HCT116 (cell line): Measurements from ENCODE around the gene HDAC5.

ENCODE experiments used
- ATF3 ChIP-seq: IDR thresholded peaks from 2 replicates; pipeline ENCODE4 v1.6.1; 2012
- CEBPB ChIP-seq: IDR thresholded peaks from 2 replicates; pipeline ENCODE4 v1.6.1; 2012; ENCODE audit warnings: low read depth
- CTCF ChIP-seq, 3 experiments: fragments of 200-600 bp in 1 of 3; sonication (generic) in 1 of 3; IDR thresholded peaks in 2 of 3; conservative IDR thresholded peaks in 1 of 3; 2 replicates each; pipeline ENCODE4 v1.5.1; 2012 to 2017; ENCODE audit warnings: low read depth in 2 of 3, low read length in 2 of 3, antibody characterized with exemption in 1 of 3, borderline replicate concordance in 1 of 3, control low read depth in 1 of 3, mild to moderate bottlenecking in 1 of 3, mixed read lengths in 1 of 3, mixed run types in 1 of 3, moderate library complexity in 1 of 3; ENCODE audit not compliant: insufficient read depth in 1 of 3
- EGR1 ChIP-seq: IDR thresholded peaks from 2 replicates; pipeline ENCODE4 v1.6.1; 2012; ENCODE audit warnings: low read depth
- EZH2phosphoT487 ChIP-seq: fragments of 200-600 bp; IDR thresholded peaks from 2 replicates; pipeline ENCODE4 v1.6.1; 2018; ENCODE audit warnings: antibody characterized with exemption, borderline replicate concordance
- JUND ChIP-seq: IDR thresholded peaks from 2 replicates; pipeline ENCODE4 v1.6.1; 2012
- MAX ChIP-seq: IDR thresholded peaks from 2 replicates; pipeline ENCODE4 v1.6.1; 2012
- POLR2A ChIP-seq: IDR thresholded peaks from 2 replicates; pipeline ENCODE4 v1.7.0; 2011; ENCODE audit warnings: borderline replicate concordance; ENCODE audit not compliant: insufficient read depth, insufficient read length; ENCODE audit errors: extremely low read depth
- POLR2AphosphoS5 ChIP-seq: IDR thresholded peaks from 2 replicates; pipeline ENCODE4 v1.6.1; 2011; ENCODE audit warnings: mild to moderate bottlenecking, low read depth, low read length, moderate library complexity
- RAD21 ChIP-seq: IDR thresholded peaks from 2 replicates; pipeline ENCODE4 v1.6.1; 2012; ENCODE audit warnings: low read depth, mild to moderate bottlenecking
- REST ChIP-seq: IDR thresholded peaks from 2 replicates; pipeline ENCODE4 v1.6.1; 2012; ENCODE audit warnings: low read depth
- SIN3A ChIP-seq: IDR thresholded peaks from 2 replicates; pipeline ENCODE4 v1.6.1; 2012; ENCODE audit warnings: low read depth
- SP1 ChIP-seq: IDR thresholded peaks from 2 replicates; pipeline ENCODE4 v1.6.1; 2012; ENCODE audit warnings: low read depth
- TCF7L2 ChIP-seq: IDR thresholded peaks from 2 replicates; pipeline ENCODE4 v1.7.0; 2011; ENCODE audit warnings: borderline replicate concordance, inconsistent platforms; ENCODE audit not compliant: insufficient read depth, insufficient read length; ENCODE audit errors: extremely low read depth

DNA sequence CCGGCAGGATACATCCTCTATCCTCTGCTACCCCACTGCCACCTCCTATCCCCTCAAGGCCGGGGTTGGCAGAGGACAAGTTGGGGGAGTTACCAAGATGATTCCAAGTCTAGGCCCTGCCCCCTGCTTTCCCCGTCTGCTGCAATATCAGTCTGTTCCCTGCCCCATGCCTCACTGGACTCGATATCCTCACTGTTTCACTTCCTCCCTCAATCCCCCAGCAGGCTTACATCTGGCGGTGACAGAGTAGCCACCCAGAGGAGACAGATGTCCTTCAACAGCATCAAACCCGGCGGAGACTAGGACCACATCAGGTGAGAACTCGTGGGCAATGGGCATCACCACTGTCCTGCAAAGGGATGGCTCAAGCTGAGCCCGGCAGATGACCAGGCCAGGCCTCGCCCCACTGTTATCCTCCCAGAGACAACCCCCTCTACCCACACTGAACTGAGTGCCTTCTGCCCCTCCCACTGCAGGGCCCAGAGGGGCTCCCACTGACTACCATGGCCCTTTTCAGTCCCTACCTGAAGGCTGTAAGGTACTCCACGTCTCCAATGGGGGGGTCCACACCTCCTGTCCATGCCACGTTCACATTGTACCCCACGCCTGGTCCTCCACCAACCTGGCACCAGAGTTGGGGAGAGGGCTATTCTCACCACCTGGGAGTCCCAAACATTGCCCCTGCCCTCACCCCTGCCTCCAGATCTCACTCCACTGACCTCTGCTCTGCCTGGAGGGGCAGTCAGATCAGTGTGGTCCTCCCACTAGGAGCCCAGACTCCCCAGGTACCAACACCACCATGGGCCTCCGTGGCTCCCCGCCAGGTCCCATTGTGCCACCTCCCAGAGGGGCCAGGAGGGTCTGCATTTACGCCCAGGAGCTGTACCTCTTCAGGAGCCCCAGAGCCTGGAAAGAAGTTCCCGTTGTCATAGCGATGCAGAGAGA is 43.3 kb downstream of the HDAC5 start:
- TF ChIP-seq POLR2A (no peak), CTCF (IDR thresholded peaks at IDR 0.05 in 2 of 3, conservative IDR thresholded peaks at IDR 0.05 in 1 of 3; ENCODE audit: borderline replicate concordance in 1 of 3, insufficient read depth in 1 of 3, low read depth in 2 of 3, low read length in 2 of 3) (no peak), SIN3A (no peak), REST (no peak), MAX (no peak), EZH2phosphoT487 (no peak), TCF7L2 (no peak), ATF3 (no peak), POLR2AphosphoS5 (no peak), SP1 (no peak), CEBPB (no peak), EGR1 (no peak), RAD21 (no peak), JUND (no peak)
